ENCODE results near the gene OMA1. TPM values are rescaled to one million over a fixed set of nuclear protein-coding genes. Genes with fewer than 3 reads are reported as not detected.

Gene OMA1
- polyA plus RNA-seq, 1 donor: 33.7 TPM

GRCh38 chr1:58487002-58487401, 59.5 kb downstream of the OMA1 start:
- H3K4me1 ChIP-seq (ENCODE audit: control insufficient read depth, insufficient read depth, low read length): no peaks in the 10 kb centered on the region
- peaks cover 3% of the 10 kb centered on the region for H3K9me3 ChIP-seq (ENCODE audit: control insufficient read depth, low read depth, low read length)
- H3K27ac ChIP-seq (ENCODE audit: low read length): no peak overlapping the region
- H3K4me3 ChIP-seq (ENCODE audit: low read length): no peak overlapping the region
- peaks cover 2% of the 10 kb centered on the region for H3K36me3 ChIP-seq (ENCODE audit: control insufficient read depth, insufficient read depth, low read length)
- no peaks in the 10 kb centered on the region for H3K27me3 ChIP-seq (ENCODE audit: control insufficient read depth, insufficient read depth, low read length)
- DNase-seq: no peak
- 100% methylated on average over 4 of the region's 5 CpGs for WGBS (ENCODE audit: insufficient coverage, low lambda C conversion rate)

GRCh38 chr1:58481962-58482361, 64.6 kb downstream of the OMA1 start:
- Histone ChIP-seq H3K4me3 (ENCODE audit: low read length) (no peak overlapping the region), H3K27ac (ENCODE audit: low read length) (no peak overlapping the region), H3K4me1 (ENCODE audit: control insufficient read depth, insufficient read depth, low read length) (no peaks in the 10 kb centered on the region), H3K9me3 (ENCODE audit: control insufficient read depth, low read depth, low read length) (no peaks in the 10 kb centered on the region), H3K27me3 (ENCODE audit: control insufficient read depth, insufficient read depth, low read length) (no peaks in the 10 kb centered on the region), H3K36me3 (ENCODE audit: control insufficient read depth, insufficient read depth, low read length) (peaks cover 4% of the 10 kb centered on the region)
- no peak for DNase-seq
- WGBS (ENCODE audit: insufficient coverage, low lambda C conversion rate): 88% methylated on average over 1 of the region's 2 CpGs

DNA sequence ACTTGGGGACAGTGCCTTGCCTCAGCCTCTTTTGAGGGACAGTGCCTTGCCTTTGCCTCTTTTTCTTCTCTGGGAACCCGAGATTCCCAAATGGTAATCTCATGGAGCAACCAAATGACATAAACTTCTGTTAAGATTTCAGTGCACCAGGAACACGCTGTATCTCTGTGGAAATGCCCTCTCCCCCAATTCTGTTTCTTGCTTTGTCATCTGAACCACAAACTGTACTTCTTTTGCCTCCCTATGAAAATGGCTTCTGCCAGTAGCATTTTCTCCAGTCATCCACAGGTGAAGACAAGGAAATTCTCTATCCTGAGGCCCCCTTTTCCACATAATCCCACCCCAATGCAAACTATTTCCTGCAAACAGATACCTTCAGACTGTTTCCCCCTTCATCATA, 66.3 kb downstream of the OMA1 start:
- Histone ChIP-seq H3K36me3 (ENCODE audit: control insufficient read depth, insufficient read depth, low read length) (peaks cover 4% of the 10 kb centered on the region), H3K27ac (ENCODE audit: low read length) (no peak overlapping the region), H3K4me1 (ENCODE audit: control insufficient read depth, insufficient read depth, low read length) (no peaks in the 10 kb centered on the region), H3K27me3 (ENCODE audit: control insufficient read depth, insufficient read depth, low read length) (no peaks in the 10 kb centered on the region), H3K9me3 (ENCODE audit: control insufficient read depth, low read depth, low read length) (no peaks in the 10 kb centered on the region), H3K4me3 (ENCODE audit: low read length) (no peak overlapping the region)
- DNase-seq: no peak
- no CpG with 5 or more reads among the region's 2 CpGs for WGBS (ENCODE audit: insufficient coverage, low lambda C conversion rate)

DNA sequence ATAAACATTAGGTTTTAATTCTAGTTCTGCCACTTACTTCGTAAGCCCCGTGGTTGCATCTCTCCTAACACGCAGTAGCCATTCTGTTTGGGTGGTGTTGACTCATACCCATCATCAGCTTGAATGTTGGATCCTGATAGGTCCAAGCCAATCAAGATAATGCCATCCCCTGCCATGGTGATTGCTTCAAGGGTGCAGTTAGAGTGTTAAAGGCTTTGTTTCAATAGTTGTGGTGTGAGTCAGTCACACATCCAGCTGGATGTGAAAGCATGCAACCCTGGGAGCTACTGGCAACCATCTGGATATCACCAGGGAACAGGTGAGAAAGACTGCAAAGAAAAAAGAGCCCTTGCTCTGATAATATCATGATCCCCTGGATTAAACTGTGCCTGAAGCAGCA, 69.1 kb downstream of the OMA1 start:
- H3K9me3 ChIP-seq (ENCODE audit: control insufficient read depth, low read depth, low read length): no peaks in the 10 kb centered on the region
- no CpG with 5 or more reads among the region's 3 CpGs for WGBS (ENCODE audit: insufficient coverage, low lambda C conversion rate)
- no peaks in the 10 kb centered on the region for H3K27me3 ChIP-seq (ENCODE audit: control insufficient read depth, insufficient read depth, low read length)
- H3K4me3 ChIP-seq (ENCODE audit: low read length): no peak overlapping the region
- H3K27ac ChIP-seq (ENCODE audit: low read length): no peak overlapping the region
- DNase-seq: no peak
- H3K4me1 ChIP-seq (ENCODE audit: control insufficient read depth, insufficient read depth, low read length): no peaks in the 10 kb centered on the region
- peaks cover 4% of the 10 kb centered on the region for H3K36me3 ChIP-seq (ENCODE audit: control insufficient read depth, insufficient read depth, low read length)

DNA sequence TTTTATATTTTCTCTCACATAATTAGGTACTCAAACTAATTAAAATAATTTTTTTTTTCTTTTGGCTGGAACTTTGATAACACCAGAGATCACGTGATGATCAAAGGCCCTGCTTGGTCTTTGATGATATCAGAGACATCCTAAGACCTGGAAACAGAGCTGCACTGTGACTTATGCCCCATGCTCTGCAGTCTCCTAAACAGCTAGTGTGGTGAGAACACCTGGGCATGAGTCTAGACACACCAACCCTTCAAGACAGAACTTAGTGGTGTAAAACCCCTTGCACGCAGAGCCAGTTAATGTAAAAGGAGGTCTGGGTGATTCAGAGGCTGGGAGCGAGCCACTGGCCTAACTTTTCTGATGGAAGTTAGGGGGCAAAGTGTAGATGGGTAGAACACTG, 70.3 kb downstream of the OMA1 start:
- Histone ChIP-seq H3K27me3 (ENCODE audit: control insufficient read depth, insufficient read depth, low read length) (no peaks in the 10 kb centered on the region), H3K4me1 (ENCODE audit: control insufficient read depth, insufficient read depth, low read length) (no peaks in the 10 kb centered on the region), H3K9me3 (ENCODE audit: control insufficient read depth, low read depth, low read length) (no peaks in the 10 kb centered on the region), H3K36me3 (ENCODE audit: control insufficient read depth, insufficient read depth, low read length) (peaks cover 2% of the 10 kb centered on the region), H3K27ac (ENCODE audit: low read length) (no peak overlapping the region), H3K4me3 (ENCODE audit: low read length) (no peak overlapping the region)
- WGBS (ENCODE audit: insufficient coverage, low lambda C conversion rate): no CpG with 5 or more reads among the region's 3 CpGs
- no peak for DNase-seq

DNA sequence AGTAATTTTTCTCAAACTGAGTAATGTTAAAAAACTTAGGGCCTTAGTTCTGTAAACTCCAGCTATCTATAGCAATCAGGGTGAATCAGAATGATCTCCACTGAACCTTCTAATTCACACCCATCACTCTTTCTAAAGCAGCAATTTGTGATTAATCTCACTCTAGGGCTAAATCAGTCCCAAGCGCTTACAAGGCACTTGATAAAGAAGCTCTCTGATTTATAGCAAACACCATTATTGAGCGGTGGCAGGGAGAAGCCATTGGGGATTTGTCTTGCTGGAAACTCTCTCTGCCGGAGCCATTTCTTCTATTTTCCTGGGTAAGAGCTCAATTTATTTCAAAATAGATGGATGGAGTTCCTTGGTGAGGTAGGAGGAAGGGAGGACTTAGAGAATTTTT, 77.0 kb downstream of the OMA1 start:
- 100% methylated on average over 1 of the region's 3 CpGs for WGBS (ENCODE audit: insufficient coverage, low lambda C conversion rate)
- Histone ChIP-seq H3K27ac (ENCODE audit: low read length) (no peak overlapping the region), H3K36me3 (ENCODE audit: control insufficient read depth, insufficient read depth, low read length) (no peaks in the 10 kb centered on the region), H3K27me3 (ENCODE audit: control insufficient read depth, insufficient read depth, low read length) (no peaks in the 10 kb centered on the region), H3K4me1 (ENCODE audit: control insufficient read depth, insufficient read depth, low read length) (no peaks in the 10 kb centered on the region), H3K4me3 (ENCODE audit: low read length) (no peak overlapping the region), H3K9me3 (ENCODE audit: control insufficient read depth, low read depth, low read length) (no peaks in the 10 kb centered on the region)
- DNase-seq: no peak

GRCh38 chr1:58469016-58469415, 77.5 kb downstream of the OMA1 start:
- no peaks in the 10 kb centered on the region for H3K36me3 ChIP-seq (ENCODE audit: control insufficient read depth, insufficient read depth, low read length)
- no peak overlapping the region for H3K4me3 ChIP-seq (ENCODE audit: low read length)
- no peak overlapping the region for H3K27ac ChIP-seq (ENCODE audit: low read length)
- DNase-seq: no peak
- no peaks in the 10 kb centered on the region for H3K9me3 ChIP-seq (ENCODE audit: control insufficient read depth, low read depth, low read length)
- H3K27me3 ChIP-seq (ENCODE audit: control insufficient read depth, insufficient read depth, low read length): no peaks in the 10 kb centered on the region
- H3K4me1 ChIP-seq (ENCODE audit: control insufficient read depth, insufficient read depth, low read length): no peaks in the 10 kb centered on the region

DNA sequence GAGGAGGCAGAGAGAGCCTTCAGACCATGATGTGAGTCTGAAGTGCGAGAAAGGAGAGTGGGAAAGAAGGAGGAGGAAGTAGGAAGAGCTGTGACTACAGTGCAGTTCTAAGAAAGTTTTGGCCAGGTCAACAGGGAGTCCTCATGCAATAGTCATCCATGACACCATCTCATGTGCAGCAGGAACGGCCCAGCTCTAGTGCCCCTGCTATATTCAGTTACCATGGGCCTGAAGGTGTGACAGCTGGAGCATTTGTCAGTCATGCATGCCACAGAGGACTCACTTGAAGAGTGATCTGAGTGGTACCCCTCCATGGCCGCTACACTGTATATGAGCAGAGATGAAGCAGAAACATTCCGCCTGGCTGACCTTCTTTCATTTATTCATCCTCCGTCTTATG, 77.9 kb downstream of the OMA1 start:
- Histone ChIP-seq H3K27me3 (ENCODE audit: control insufficient read depth, insufficient read depth, low read length) (no peaks in the 10 kb centered on the region), H3K4me1 (ENCODE audit: control insufficient read depth, insufficient read depth, low read length) (no peaks in the 10 kb centered on the region), H3K36me3 (ENCODE audit: control insufficient read depth, insufficient read depth, low read length) (no peaks in the 10 kb centered on the region), H3K9me3 (ENCODE audit: control insufficient read depth, low read depth, low read length) (no peaks in the 10 kb centered on the region), H3K27ac (ENCODE audit: low read length) (no peak overlapping the region), H3K4me3 (ENCODE audit: low read length) (no peak overlapping the region)
- 100% methylated on average over 1 of the region's 5 CpGs for WGBS (ENCODE audit: insufficient coverage, low lambda C conversion rate)
- DNase-seq: no peak

GRCh38 chr1:58466630-58467241, 79.8 kb downstream of the OMA1 start:
- Histone ChIP-seq H3K36me3 (ENCODE audit: control insufficient read depth, insufficient read depth, low read length) (no peaks in the 10 kb centered on the region), H3K4me1 (ENCODE audit: control insufficient read depth, insufficient read depth, low read length) (no peaks in the 10 kb centered on the region), H3K27ac (ENCODE audit: low read length) (no peak overlapping the region), H3K4me3 (ENCODE audit: low read length) (no peak overlapping the region), H3K9me3 (ENCODE audit: control insufficient read depth, low read depth, low read length) (no peaks in the 10 kb centered on the region), H3K27me3 (ENCODE audit: control insufficient read depth, insufficient read depth, low read length) (no peaks in the 10 kb centered on the region)
- no peak for DNase-seq
- no CpG with 5 or more reads among the region's 6 CpGs for WGBS (ENCODE audit: insufficient coverage, low lambda C conversion rate)

GRCh38 chr1:58465825-58466629, 80.5 kb downstream of the OMA1 start:
- WGBS (ENCODE audit: insufficient coverage, low lambda C conversion rate): no CpG with 5 or more reads among the region's 13 CpGs
- no peak for DNase-seq
- H3K36me3 ChIP-seq (ENCODE audit: control insufficient read depth, insufficient read depth, low read length): no peaks in the 10 kb centered on the region
- no peaks in the 10 kb centered on the region for H3K4me1 ChIP-seq (ENCODE audit: control insufficient read depth, insufficient read depth, low read length)
- no peak overlapping the region for H3K27ac ChIP-seq (ENCODE audit: low read length)
- no peaks in the 10 kb centered on the region for H3K27me3 ChIP-seq (ENCODE audit: control insufficient read depth, insufficient read depth, low read length)
- H3K9me3 ChIP-seq (ENCODE audit: control insufficient read depth, low read depth, low read length): no peaks in the 10 kb centered on the region
- H3K4me3 ChIP-seq (ENCODE audit: low read length): no peak overlapping the region

GRCh38 chr1:58465176-58465575, 81.3 kb downstream of the OMA1 start:
- Histone ChIP-seq H3K9me3 (ENCODE audit: control insufficient read depth, low read depth, low read length) (no peaks in the 10 kb centered on the region), H3K36me3 (ENCODE audit: control insufficient read depth, insufficient read depth, low read length) (no peaks in the 10 kb centered on the region), H3K4me1 (ENCODE audit: control insufficient read depth, insufficient read depth, low read length) (no peaks in the 10 kb centered on the region), H3K27ac (ENCODE audit: low read length) (no peak overlapping the region), H3K4me3 (ENCODE audit: low read length) (no peak overlapping the region), H3K27me3 (ENCODE audit: control insufficient read depth, insufficient read depth, low read length) (no peaks in the 10 kb centered on the region)
- DNase-seq: no peak
- WGBS (ENCODE audit: insufficient coverage, low lambda C conversion rate): no CpG with 5 or more reads among the region's 6 CpGs
